Smooth muscle cell (in vitro differentiated cells): Measurements from ENCODE around the gene SRRM2. TPM values are rescaled to one million over a fixed set of nuclear protein-coding genes. Genes with fewer than 3 reads are reported as not detected.

ENCODE experiments used
- DNase-seq: peaks from one replicate; lab custom pipeline; 2025; ENCODE audit not compliant: unreplicated experiment; lab: John Stamatoyannopoulos, UW
- H2AFZ ChIP-seq: fragments of 200-600 bp; sonication (generic); 2 replicates; pipeline ENCODE4 v1.6.0; 2016; ENCODE audit warnings: antibody characterized with exemption, low read depth, mild to moderate bottlenecking
- H3F3A ChIP-seq: fragments of 200-600 bp; sonication (generic); 2 replicates; pipeline ENCODE4 v1.6.0; 2017; ENCODE audit warnings: antibody characterized with exemption, low read depth
- H3K27ac ChIP-seq: fragments of 200-600 bp; sonication (generic); 2 replicates; pipeline ENCODE4 v1.5.1; 2016; ENCODE audit warnings: low read depth, mild to moderate bottlenecking
- H3K27me3 ChIP-seq: fragments of 200-600 bp; sonication (generic); 2 replicates; pipeline ENCODE4 v1.6.1; 2016; ENCODE audit warnings: low read depth, mild to moderate bottlenecking
- H3K36me3 ChIP-seq: fragments of 200-600 bp; sonication (generic); 2 replicates; pipeline ENCODE4 v1.5.1; 2016; ENCODE audit warnings: low read depth
- H3K4me1 ChIP-seq: fragments of 200-600 bp; sonication (generic); 2 replicates; pipeline ENCODE4 v1.5.1; 2016; ENCODE audit warnings: low read depth
- H3K4me2 ChIP-seq: fragments of 200-600 bp; sonication (generic); 2 replicates; pipeline ENCODE4 v1.6.0; 2016; ENCODE audit warnings: mild to moderate bottlenecking
- H3K4me3 ChIP-seq: fragments of 200-600 bp; sonication (generic); 2 replicates; pipeline ENCODE4 v1.5.1; 2016; ENCODE audit warnings: mild to moderate bottlenecking
- H3K79me2 ChIP-seq: fragments of 200-600 bp; sonication (generic); 2 replicates; pipeline ENCODE4 v1.6.0; 2016; ENCODE audit warnings: low read depth, mild to moderate bottlenecking
- H3K9ac ChIP-seq: fragments of 200-600 bp; sonication (generic); 2 replicates; pipeline ENCODE4 v1.6.0; 2016; ENCODE audit warnings: low read depth
- H3K9me3 ChIP-seq: fragments of 200-600 bp; sonication (generic); replicated peaks from 2 replicates; pipeline ENCODE4 v1.5.1; 2016; ENCODE audit warnings: low read depth
- H4K20me1 ChIP-seq: fragments of 200-600 bp; sonication (generic); 2 replicates; pipeline ENCODE4 v1.6.0; 2016; ENCODE audit warnings: low read depth
- CTCF ChIP-seq: fragments of 200-600 bp; sonication (generic); IDR thresholded peaks from 2 replicates; pipeline ENCODE4 v1.5.1; 2017; ENCODE audit warnings: borderline replicate concordance, mild to moderate bottlenecking, antibody characterized with exemption; ENCODE audit not compliant: insufficient read depth, poor library complexity, severe bottlenecking
- WGBS: methylation state at CpG from one replicate; pipeline ENCODE4 v1.1.7; 2016; ENCODE audit warnings: low lambda C conversion rate; 5-methylcytosine and 5-hydroxymethylcytosine counted together
- polyA plus RNA-seq: library from polyadenylated mRNA; unstranded; fragments of >200 nt; fragmentation: Nextera tagmentation; extraction: Ambion mirVana; gene quantifications from 2 replicates; pipeline ENCODE4 v1.2.1, GENCODE V29; 2016
- total RNA-seq: library from RNA; depleted of rRNA; stranded (reverse); fragments of >200 nt; gene quantifications from 2 replicates; pipeline ENCODE4 v1.2.3, GENCODE V29; 2014

SRRM2 gene
- total and polyA plus RNA-seq, 2 experiments from 2014 or later: 125 to 280 TPM

GRCh38 chr16:2713523-2713922 lies 38.9 kb upstream of the SRRM2 start:
- no peak overlapping the region for H3K4me3 ChIP-seq
- H2AFZ ChIP-seq: no peak overlapping the region
- no peaks in the 10 kb centered on the region for H3K36me3 ChIP-seq
- no peak for DNase-seq
- no peaks in the 10 kb centered on the region for H3K4me1 ChIP-seq
- H3K79me2 ChIP-seq: no peaks in the 10 kb centered on the region
- H3K27me3 ChIP-seq: no peaks in the 10 kb centered on the region
- H3K4me2 ChIP-seq: no peak overlapping the region
- H4K20me1 ChIP-seq: peaks cover 28% of the 10 kb centered on the region
- no peak overlapping the region for H3K9ac ChIP-seq
- H3K9me3 ChIP-seq: no peaks in the 10 kb centered on the region
- 86% methylated on average over 14 of the region's 14 CpGs for whole genome bisulfite sequencing
- no peaks in the 10 kb centered on the region for H3F3A ChIP-seq
- H3K27ac ChIP-seq: no peak overlapping the region
- no peak for TF ChIP-seq CTCF

GRCh38 chr16:2713985-2714774 lies 38.3 kb upstream of the SRRM2 start:
- Histone ChIP-seq H4K20me1 (peaks cover 22% of the 10 kb centered on the region), H3K9me3 (no peaks in the 10 kb centered on the region), H3F3A (no peaks in the 10 kb centered on the region), H2AFZ (no peak overlapping the region), H3K9ac (no peak overlapping the region), H3K27ac (no peak overlapping the region), H3K4me2 (no peak overlapping the region), H3K79me2 (no peaks in the 10 kb centered on the region), H3K4me1 (no peaks in the 10 kb centered on the region), H3K36me3 (no peaks in the 10 kb centered on the region), H3K27me3 (no peaks in the 10 kb centered on the region), H3K4me3 (no peak overlapping the region)
- 89% methylated on average over 28 of the region's 28 CpGs for WGBS
- no peak for DNase-seq
- no peak for TF ChIP-seq CTCF

DNA sequence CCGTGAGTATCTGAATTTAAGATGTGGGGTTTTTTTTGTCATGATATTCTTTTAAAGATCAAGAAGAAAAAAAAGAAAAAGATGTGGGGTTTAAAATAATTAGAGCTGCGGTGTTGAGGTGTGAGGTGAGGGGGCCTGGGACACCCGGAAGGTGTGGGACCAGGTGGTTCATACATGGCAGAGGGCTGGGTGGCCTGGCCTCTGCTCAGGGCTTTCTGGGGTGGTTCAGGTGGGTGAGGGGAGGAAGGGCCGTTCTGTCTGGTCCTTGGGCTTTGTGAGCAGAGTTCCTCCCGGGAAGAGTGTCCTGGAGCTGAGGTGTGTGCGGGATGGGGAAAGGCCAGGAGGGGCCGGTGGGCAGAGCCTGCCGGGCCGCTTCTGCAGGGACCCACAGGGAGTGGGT lies 37.4 kb upstream of the SRRM2 start:
- no peaks in the 10 kb centered on the region for H3F3A ChIP-seq
- no peaks in the 10 kb centered on the region for H3K36me3 ChIP-seq
- H2AFZ ChIP-seq: no peak overlapping the region
- H3K4me3 ChIP-seq: no peak overlapping the region
- 73% methylated on average over 6 of the region's 9 CpGs for WGBS
- H3K9me3 ChIP-seq: no peaks in the 10 kb centered on the region
- H3K4me1 ChIP-seq: no peaks in the 10 kb centered on the region
- H3K27ac ChIP-seq: no peak overlapping the region
- H4K20me1 ChIP-seq: peaks cover 13% of the 10 kb centered on the region
- TF ChIP-seq CTCF: no peak
- H3K27me3 ChIP-seq: no peaks in the 10 kb centered on the region
- no peak overlapping the region for H3K9ac ChIP-seq
- no peaks in the 10 kb centered on the region for H3K79me2 ChIP-seq
- no peak for DNase-seq
- no peak overlapping the region for H3K4me2 ChIP-seq

- H3K4me3 ChIP-seq: no peak overlapping the region
- H3K4me1 ChIP-seq: no peaks in the 10 kb centered on the region
- H3K79me2 ChIP-seq: no peaks in the 10 kb centered on the region
- no peak overlapping the region for H3K9ac ChIP-seq
- no peaks in the 10 kb centered on the region for H3F3A ChIP-seq
- H3K27me3 ChIP-seq: no peaks in the 10 kb centered on the region
- H3K4me2 ChIP-seq: peak overlapping the region; percentile 76
- peaks cover 10% of the 10 kb centered on the region for H4K20me1 ChIP-seq
- WGBS: 20% methylated on average over 21 of the region's 33 CpGs
- no peak overlapping the region for H3K27ac ChIP-seq
- H3K9me3 ChIP-seq: no peaks in the 10 kb centered on the region
- no peak for TF ChIP-seq CTCF
- H2AFZ ChIP-seq: no peak overlapping the region
- no peaks in the 10 kb centered on the region for H3K36me3 ChIP-seq
- peak; percentile 66 for DNase-seq
Measured at GRCh38 chr16:2715519-2715918, 36.9 kb upstream of the SRRM2 start.
